OCI-LY7 (cell line): Measurements from ENCODE around the gene GRIA1.

Experiments used
- EZH2phosphoT487 ChIP-seq: fragments of 200-600 bp; sonication (generic); IDR thresholded peaks from 2 replicates; pipeline ENCODE4 v1.6.1; 2018; ENCODE audit warnings: low read depth, borderline replicate concordance, mild to moderate bottlenecking, mixed run types, antibody characterized with exemption, low read length, moderate library complexity, mixed read lengths
- TF ChIP-seq, protein P1 (sequence below): fragments of 200-600 bp; sonication (generic); conservative IDR thresholded peaks from 2 replicates; pipeline ENCODE4 v1.5.1; 2014; ENCODE audit warnings: mild to moderate bottlenecking, antibody characterized with exemption, low read length, moderate library complexity, mixed read lengths

DNA sequence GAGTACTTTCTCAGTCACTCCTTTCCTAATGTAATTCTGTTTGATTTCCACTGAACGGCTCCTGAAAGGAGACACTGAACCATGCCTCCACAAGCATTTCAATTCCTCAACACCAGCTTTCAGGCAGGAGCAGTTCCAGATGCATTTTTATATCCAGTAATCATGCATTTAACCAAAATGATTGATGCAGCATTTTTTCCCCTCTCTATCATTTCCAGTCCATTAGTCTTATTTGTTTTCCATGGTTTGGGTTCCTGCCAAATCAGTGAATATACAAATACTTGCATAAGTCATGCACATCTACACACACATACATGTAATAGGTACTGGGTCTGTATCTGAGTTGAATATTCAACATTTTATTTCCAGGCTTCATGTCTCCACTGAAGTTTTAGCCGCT lies 122.7 kb downstream of the GRIA1 start:
- TF ChIP-seq, protein P1, sequence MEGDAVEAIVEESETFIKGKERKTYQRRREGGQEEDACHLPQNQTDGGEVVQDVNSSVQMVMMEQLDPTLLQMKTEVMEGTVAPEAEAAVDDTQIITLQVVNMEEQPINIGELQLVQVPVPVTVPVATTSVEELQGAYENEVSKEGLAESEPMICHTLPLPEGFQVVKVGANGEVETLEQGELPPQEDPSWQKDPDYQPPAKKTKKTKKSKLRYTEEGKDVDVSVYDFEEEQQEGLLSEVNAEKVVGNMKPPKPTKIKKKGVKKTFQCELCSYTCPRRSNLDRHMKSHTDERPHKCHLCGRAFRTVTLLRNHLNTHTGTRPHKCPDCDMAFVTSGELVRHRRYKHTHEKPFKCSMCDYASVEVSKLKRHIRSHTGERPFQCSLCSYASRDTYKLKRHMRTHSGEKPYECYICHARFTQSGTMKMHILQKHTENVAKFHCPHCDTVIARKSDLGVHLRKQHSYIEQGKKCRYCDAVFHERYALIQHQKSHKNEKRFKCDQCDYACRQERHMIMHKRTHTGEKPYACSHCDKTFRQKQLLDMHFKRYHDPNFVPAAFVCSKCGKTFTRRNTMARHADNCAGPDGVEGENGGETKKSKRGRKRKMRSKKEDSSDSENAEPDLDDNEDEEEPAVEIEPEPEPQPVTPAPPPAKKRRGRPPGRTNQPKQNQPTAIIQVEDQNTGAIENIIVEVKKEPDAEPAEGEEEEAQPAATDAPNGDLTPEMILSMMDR: no peak
- no peak for TF ChIP-seq EZH2phosphoT487
